Neural cell (in vitro differentiated cells): ENCODE data around the gene GYPE.

Source experiments
- CTCF ChIP-seq: fragments of 450-650 bp; IDR thresholded peaks from 2 replicates; pipeline ENCODE4 v1.5.1; 2014; ENCODE audit warnings: antibody characterized with exemption, mild to moderate bottlenecking, moderate library complexity; ENCODE audit not compliant: poor library complexity, severe bottlenecking
- EP300 ChIP-seq: fragments of 450-650 bp; conservative IDR thresholded peaks from 2 replicates; pipeline ENCODE4 v1.6.1; 2014; ENCODE audit warnings: antibody characterized with exemption, mild to moderate bottlenecking, moderate library complexity; ENCODE audit not compliant: poor library complexity, severe bottlenecking
- EZH2 ChIP-seq: fragments of 200-600, 300-800 bp; shearing (Covaris generic), sonication (generic); IDR thresholded peaks from 2 replicates; pipeline ENCODE4 v1.6.1; 2014; ENCODE audit warnings: antibody characterized with exemption, low read length, borderline replicate concordance, mild to moderate bottlenecking; ENCODE audit not compliant: insufficient read depth, poor library complexity, severe bottlenecking
- MXI1 ChIP-seq: fragments of 450-650 bp; conservative IDR thresholded peaks from 2 replicates; pipeline ENCODE4 v1.6.1; 2014; ENCODE audit warnings: antibody characterized with exemption, mild to moderate bottlenecking; ENCODE audit not compliant: poor library complexity, severe bottlenecking
- POLR2AphosphoS5 ChIP-seq: IDR thresholded peaks from 2 replicates; pipeline ENCODE4 v1.6.1; 2012
- REST ChIP-seq: IDR thresholded peaks from 2 replicates; pipeline ENCODE4 v1.6.1; 2012; ENCODE audit warnings: borderline replicate concordance
- SMC3 ChIP-seq: fragments of 450-650 bp; conservative IDR thresholded peaks from 2 replicates; pipeline ENCODE4 v1.6.1; 2014; ENCODE audit warnings: antibody characterized with exemption, mild to moderate bottlenecking, moderate library complexity; ENCODE audit not compliant: poor library complexity
- TAF1 ChIP-seq: IDR thresholded peaks from 2 replicates; pipeline ENCODE4 v1.6.1; 2012; ENCODE audit warnings: low read depth

GRCh38 chr4:143882892-143883291 lies 22.5 kb downstream of the GYPE start:
- TF ChIP-seq CTCF: no peak
- TF ChIP-seq EZH2: no peak
- TF ChIP-seq TAF1: no peak
- no peak for TF ChIP-seq SMC3
- TF ChIP-seq REST: no peak
- no peak for TF ChIP-seq POLR2AphosphoS5
- no peak for TF ChIP-seq EP300
- no peak for TF ChIP-seq MXI1
